ENCODE measurements around the gene SELENOM.
"Not testable (repeated sequence)": the region's sequence is repeated elsewhere in the genome, so short reads cannot be mapped to it uniquely, and the experiment has no call there.

The SELENOM gene

GRCh38 chr22:31104869-31105268 lies 2.5 kb downstream of the SELENOM start:
- DNase-seq, result no peak

- no peak for DNase-seq
These were observed 3.3 kb downstream of the SELENOM start for GRCh38 chr22:31103899-31104694.

DNA sequence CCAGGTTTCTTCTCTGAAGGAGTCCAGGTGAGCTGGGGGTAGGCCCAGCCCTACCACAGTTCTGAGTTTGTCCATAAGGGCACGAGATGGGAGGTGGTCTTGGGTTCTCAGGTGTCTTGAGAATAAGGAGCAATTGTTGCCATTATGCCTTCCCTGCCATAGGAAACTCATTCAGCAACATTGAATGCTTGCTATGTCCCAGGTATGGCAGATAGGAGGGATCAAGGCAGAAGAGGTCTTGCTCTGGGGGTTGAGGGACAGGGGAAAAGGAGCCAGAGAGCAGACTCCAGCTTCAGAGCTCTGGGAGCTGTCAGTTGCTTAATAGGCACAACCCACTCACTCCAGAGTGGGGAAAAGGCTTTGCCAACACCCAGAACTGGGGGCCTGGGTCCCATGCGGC lies 4.3 kb downstream of the SELENOM start:
- no peak for DNase-seq

DNA sequence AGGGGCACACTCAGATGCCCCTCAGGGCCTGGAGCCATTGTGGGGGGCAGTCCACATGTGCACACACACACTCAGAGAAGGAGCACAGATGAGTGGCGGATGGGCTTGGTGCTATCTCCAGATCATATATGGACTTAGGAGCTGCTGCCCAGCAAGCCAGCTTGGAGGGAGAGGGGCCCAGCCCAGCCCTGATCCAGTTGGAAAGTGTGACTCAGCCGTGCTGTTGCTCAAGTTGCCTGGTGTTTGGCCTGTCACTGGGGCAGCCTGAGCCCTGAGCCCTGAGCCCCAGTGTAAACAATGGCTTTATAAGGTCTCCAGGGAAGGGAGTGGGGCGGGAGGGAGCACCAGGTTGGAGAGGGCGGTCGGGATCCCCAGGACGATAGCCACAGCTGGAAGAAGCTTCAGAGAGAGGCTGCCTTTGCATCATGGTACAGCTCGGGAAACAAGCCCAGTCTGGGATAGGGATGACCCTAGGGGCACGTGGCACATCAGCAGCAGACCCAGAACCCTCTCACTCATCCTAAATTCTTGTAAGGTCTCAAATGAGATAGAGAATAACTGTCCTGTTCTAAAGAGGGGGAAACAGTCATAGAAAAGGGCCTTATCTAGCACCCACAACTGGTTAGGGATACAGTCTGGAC lies 4.8 kb downstream of the SELENOM start:
- DNase-seq, result no peak

DNA sequence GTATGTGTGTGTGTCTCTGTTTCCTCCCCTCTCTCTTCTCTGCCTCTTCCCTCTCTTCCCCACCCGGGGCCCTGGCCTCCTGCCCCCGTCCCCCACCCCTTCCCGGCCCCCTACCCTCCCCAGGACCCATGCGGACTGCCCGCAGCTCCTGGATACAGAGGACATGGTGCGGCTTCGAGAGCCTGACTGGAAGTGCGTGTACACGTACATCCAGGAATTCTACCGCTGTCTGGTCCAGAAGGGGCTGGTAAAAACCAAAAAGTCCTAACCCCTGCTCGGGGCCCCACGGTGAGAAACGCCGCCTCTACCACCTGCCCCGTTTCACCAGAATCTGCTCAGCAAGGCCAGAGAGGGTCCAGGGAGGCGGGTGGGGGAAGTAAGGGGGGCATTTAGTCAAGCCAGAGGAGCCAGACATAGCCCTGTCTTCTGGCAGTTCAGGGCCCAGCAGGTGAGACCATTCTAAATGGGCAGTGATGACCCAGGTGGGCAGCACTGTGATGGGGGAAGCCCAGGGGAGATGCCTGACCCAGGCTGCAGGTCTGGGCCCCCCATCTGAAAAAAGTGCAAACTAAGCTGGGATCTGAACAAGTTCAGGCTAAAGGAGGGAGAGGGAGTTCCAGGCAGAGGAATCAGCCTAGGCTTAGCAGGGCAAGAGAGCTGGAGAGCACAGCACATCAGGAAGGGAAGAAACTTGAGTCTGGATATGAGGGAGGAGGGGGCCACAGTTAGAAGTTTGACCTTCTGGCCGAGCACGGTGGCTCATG lies 6.4 kb downstream of the SELENOM start:
- no peak for DNase-seq

DNA sequence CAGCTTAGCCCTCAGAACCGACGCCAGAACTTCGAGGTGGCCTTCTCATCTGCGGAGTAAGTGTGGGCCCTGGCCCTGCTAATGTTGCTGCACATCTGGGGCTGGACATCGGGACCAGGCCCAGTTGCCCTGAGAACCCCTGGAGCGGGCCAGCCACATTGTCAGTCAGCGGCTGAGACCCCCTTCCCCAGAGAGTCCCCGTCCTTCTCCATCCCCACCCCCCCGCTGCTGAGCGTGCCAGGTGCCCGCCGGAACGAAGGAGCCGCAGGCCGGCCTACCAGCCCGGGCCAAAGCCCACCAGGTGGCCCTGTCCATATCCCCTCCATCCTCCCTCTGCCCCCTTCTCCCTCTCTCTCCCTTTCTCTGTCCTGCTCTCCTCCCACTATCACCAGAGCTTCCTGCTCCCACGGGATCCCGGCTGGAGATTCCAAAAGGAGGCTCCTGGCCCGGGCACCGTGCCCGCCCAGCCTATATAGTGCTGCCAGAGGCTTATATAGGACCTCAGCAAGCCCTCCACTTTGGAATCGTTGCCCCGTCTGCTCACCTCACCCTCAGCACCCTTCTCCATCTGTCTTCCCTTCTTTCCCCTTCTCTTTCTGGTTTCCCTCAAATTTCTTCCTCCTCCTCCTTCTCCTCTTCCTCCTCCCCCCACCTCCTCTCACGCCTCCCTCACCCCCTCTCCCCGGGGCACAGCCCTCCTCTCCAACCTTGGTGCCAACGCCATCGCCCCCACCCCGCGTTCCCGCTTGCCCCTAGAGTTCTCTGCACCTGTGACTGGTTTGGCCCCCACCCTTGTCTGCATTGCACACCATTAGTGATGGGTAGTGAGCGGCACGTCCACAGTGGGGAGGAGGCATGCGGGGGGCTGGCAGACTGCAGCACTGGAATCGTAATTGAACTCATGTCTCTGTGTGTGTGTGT lies 7.3 kb downstream of the SELENOM start:
- no peak for DNase-seq

DNA sequence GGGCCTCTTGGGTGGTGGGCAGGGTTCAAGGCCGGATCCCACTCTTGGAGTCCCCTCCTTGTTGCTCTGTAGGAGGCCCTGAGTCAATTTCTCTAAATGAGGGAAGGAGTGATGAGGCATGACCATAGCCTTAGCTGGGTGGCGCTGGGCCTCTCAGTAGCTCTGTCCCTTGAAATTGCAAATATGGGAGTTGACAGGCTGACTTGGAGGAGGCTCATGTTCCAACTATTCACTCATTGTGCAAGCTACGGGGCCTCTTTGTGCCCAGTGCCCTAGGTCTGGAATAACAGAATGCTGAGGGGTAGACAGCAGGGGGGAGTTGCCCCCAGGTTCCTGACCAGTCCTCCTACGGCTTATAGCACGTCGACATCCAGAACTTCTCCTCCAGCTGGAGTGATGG lies 8.0 kb downstream of the SELENOM start:
- no peak for DNase-seq

GRCh38 chr22:31098632-31099110 lies 8.7 kb downstream of the SELENOM start:
- DNase-seq, result no peak

GRCh38 chr22:31097941-31098631 lies 9.3 kb downstream of the SELENOM start:
- DNase-seq, result no peak

GRCh38 chr22:31097539-31097938 lies 9.8 kb downstream of the SELENOM start:
- DNase-seq, result not testable (repeated sequence)

DNA sequence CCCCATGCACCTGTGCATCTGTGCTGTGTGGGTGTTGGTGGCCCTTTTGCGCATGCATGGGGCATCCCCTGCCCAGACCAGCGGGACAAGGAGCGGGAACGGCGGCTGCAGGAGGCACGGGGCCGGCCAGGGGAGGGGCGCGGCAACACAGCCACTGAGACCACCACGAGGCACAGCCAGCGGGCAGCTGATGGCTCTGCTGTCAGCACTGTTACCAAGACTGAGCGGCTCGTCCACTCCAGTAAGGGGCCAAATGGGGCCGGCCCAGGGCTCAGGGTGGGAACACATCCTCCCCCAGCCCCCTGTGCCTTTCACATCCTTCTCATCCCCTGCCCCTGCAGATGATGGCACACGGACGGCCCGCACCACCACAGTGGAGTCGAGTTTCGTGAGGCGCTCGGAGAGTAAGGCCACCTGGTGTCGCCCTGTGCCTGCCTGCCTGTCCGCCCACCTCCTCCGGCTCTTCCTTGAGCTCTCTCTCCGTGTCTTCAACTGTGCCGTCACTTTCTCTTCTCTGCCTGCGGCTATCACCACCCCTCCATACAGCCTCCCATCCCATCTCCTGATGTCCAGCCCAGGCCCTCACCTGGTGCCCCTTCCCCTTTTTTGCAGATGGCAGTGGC lies 10.6 kb downstream of the SELENOM start:
- no peak for DNase-seq

DNA sequence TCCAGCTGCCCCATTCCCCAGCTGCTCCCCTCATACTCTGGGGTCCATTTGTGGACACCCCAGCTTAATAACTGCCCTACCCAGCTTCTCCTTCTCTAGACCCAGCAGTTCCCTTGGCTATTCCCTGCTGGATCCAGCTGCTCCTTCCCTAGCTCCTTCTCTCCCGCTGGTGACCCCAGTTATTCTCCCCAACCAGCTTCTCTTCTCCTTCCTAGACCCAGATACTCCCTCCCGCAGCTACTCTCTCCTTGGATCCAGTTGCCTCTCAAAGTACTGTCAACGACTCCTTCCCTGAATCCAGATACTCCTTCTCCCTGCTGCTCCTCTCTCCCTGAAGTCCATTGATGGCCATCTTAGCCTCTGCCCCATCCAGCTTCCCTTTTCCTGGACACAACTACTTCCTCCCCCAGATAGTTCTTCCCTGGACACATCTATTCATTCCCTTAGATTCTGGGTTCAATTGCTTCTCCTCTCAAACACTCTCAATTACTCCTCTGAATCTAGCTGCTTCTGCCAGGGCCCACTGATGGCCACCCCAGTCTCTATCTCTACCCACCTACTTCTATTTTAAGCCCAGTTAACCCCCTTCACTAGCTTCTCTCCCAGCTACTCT lies 11.6 kb downstream of the SELENOM start:
- DNase-seq, result no peak

DNA sequence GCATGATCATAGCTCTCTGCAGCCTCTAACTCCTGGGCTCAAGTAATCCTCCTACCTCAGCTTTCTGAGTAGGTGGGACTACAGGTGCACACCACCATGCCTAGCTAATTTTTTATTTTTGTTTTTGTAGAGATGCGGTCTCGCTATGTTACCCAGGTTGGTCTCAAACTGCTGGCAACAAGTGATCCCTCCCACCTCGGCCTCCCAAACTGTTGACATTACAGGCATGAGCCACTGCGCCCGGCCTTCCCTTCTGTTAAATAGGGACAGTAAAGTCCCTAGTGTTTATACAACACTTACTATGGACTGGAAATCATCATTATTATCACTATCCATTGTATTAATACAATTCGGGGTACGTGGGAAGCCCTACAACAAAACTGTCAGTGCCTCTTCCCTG lies 12.6 kb downstream of the SELENOM start:
- DNase-seq, result no peak

DNA sequence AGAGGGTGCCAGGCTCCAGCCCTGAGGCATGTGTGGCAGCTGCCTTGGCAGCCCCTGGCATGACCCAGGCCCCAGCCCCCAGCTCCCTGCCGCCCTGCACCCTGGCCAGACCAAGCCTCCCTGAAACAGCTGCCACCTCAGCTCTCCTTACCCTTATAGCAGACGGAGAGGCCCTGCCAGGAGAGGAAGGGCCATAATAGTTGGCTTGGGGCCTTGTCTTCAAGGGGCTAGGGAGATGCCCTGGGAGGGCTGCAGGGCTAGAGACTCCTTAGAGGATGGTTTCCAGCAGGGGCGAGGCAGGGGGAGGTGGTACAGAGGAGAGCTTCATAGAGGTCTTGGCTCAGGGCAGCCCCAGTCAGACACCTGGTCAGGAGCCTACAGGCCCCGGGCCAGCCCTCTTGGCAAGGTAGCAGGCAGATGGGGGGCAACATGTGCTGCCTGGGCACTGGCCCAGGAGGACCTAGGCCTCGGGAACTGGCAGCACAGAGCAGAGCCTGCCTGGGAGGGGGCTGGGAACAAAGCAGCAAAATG lies 13.3 kb downstream of the SELENOM start:
- DNase-seq, result no peak

DNA sequence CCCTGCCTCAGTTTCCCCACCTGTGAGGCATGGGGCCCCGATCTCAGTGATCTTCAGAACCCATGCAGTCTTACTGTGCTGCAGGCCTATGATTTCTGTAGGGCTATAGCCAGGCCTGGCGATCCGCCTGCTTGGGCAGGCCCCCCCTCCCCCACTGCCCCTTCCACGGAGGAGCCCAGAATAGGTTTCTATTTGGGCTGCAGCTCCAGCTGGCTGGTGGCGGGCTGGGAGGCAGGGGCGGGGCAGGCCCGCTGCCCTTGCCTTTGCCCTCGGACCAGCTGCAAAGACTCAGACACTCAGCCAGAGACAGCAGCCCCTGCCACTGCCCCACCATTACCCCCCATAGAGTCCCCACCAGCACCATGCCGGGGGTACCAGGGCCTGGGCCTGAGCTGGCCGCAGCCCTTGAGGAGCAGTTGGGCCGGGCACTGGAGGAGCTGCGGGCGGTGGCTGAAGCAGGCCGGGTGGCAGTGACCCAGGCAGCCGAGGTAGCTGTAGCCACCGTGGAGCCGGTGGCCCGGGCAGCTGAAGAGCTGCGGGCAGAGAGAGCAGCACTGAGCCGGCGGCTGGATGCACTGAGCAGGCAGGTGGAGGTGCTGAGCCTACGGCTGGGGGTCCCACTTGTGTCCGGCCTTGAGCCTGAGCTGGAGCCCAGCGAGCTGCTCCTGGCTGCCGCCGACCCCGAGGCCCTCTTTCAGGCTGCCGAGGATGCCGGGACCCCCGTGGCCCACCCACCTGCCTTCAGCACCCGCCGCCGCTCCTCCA lies 14.1 kb downstream of the SELENOM start:
- no peak for DNase-seq

DNA sequence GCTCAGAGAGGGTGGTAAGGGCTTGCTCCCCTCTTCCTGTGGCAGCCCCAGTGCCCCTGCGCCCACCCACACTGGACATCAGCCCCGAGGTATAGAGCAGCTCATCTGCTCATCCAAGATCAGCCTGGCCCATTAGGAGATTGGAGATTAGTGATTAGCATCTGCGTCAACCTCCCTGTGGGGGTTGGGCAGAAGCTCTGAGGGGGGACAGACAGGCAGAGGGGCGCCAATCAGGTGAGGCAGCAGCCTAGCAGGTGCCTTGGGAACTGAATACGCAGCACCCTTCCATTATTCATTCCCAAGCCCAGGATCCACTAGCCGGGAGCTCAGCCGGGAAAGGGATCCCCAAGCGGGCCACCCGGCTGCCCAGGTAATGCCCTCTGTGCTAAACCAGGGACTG lies 15.2 kb downstream of the SELENOM start:
- no peak for DNase-seq

- DNase-seq, result no peak
These were observed 16.0 kb downstream of the SELENOM start for GRCh38 chr22:31091106-31091975.

- DNase-seq, result no peak
These were observed 16.9 kb downstream of the SELENOM start for GRCh38 chr22:31090217-31091085.
